CD1c-positive myeloid dendritic cell (primary cell): ENCODE data around the gene RPS25.
"Not testable (repeated sequence)": the region's sequence is repeated elsewhere in the genome, so short reads cannot be mapped to it uniquely, and the experiment has no call there.

Experiments used
- DNase-seq: peaks from one replicate; pipeline ENCODE4 v3.0.0-alpha.2; 2016; ENCODE audit errors: extremely low spot score

The RPS25 gene

GRCh38 chr11:119018074-119018938 lies at the start of gene RPS25, which contains the start of gene TRAPPC4:
Gene RPS25, minus strand, starts transcription at chr11:119018343. Its CDS starts 59 bp downstream, at chr11:119018284.
Gene TRAPPC4, plus strand, starts transcription at chr11:119018766. Its CDS starts 30 bp downstream, at chr11:119018796.
- DNase-seq = peak; percentile 98

DNA sequence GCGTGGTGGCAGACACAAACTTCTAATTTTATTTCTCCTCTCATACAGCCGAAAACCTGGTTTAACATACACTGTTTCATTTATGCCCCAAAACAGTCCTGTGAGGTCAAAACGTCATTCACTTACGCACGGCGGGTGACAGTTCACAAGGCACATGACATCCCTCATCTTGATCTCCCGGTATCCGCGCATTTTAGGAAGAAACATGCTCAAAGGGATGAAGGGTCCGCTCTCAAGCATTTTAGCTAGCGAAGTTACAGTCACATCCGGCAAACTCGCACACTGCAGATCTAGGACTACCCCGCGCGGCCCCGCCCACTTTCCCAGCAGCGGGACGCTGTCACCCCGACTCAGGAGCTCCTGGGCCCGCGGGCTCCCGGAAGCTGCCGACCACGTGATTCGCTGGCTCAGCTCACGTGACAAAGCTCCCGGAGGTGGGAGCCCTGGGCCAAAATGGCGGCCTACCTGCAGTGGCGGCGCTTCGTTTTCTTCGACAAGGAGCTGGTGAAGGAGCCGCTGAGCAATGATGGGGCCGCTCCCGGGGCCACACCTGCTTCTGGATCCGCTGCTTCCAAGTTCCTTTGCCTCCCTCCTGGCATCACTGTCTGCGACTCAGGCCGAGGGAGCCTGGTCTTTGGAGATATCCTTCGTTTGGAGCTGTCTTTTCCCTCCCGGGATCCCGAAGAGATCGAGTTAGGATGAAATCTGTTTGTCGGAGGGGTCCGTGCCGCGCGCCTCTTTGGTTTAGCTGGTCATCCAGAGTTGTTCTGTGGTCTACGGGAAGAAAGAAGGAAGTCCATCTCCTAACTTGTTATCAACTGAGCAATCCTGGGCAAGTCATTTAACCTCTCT lies 49.5 kb upstream of the RPS25 start, which contains the start of gene VPS11:
VPS11 (plus strand) TSS at position 448 of the 852 bp plus-strand sequence; CDS start at position 454, 6 bp downstream.
- DNase-seq = peak; percentile 98

DNA sequence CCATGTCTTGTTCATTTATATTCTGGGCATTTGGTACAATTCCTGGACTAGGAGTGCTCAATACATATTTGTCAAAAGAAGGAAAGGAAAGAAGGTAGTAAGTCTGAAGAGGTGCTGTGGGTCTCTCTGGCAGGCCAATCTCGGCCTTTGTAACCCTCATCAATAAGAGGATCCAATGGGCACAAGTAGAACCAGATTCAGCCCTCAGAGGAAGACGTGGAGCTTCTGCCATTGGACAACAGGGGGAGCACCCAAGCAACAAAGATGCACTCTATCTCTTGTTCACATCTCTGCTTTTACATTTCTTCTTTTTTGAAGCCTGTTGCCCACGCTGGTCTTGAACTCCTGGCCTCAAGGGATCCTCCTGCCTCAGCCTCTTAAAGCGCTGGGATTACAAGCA lies 47.2 kb upstream of the RPS25 start:
- DNase-seq = peak; percentile 48

GRCh38 chr11:119062779-119063178 lies 44.6 kb upstream of the RPS25 start:
- no peak for DNase-seq

DNA sequence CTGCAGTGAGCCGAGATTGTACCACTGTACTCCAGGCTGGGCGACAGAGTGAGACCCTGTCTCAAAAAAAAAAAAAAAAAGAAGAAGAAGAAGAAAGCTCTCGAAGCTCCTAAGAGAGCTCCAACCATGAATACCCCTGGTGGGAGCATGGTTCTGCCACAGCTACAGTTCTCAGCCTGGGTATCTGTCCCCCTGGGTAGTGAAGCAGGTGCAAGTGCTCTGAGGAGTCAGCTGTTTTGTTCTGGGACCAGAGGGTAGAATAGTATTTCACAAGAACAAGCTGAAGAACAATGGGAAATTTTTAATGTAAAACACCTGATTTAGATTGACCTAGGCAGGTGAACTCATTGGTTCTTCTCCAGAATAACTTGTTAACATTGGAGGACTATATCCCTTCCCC lies 43.1 kb upstream of the RPS25 start:
- DNase-seq = no peak

GRCh38 chr11:119059128-119059527 lies 41.0 kb upstream of the RPS25 start:
- not testable (repeated sequence) for DNase-seq

DNA sequence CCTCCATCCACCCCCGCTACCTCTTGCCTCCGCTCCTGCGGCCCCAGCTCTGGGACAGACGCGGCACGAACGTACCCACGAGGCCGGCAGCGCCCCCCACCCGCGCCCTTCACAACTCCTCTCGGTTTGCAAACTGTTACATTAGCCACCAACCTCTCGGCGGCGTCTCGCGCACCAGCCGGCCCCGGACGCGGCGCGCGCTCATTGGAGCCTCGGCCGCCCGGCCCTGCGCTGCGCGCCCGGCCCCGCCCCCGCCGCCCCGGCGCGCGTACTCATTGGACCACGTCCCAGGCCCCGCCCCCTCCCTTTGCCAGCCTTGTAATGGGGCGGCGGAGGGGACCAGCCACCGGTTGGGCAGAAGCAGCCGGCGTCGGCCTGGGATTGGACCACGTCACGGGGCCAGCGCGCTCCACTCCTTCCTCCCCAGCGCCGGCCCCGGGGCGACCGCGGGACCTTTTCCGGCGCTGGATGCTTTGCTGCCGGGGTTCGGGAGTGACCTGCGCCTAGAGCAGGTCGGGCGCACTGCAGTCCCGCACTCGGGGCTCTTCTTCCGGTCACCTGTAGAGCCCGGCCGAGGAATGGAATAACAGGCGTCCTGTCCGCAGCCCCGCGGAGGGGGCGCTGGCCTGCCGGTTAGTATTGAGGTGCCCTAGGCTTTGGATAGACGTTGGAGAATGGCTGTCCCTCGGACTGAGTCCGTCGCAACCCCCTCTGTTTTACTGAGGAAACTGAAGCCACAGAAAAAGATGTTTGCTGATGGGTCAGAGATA lies 39.0 kb upstream of the RPS25 start, which contains the start of gene HYOU1:
HYOU1 (minus strand) TSS at position 206 of the 770 bp plus-strand sequence. CDS start 1,045 bp downstream, outside the sequence.
- DNase-seq = peak; percentile 99

GRCh38 chr11:119056421-119056999 lies 38.4 kb upstream of the RPS25 start:
- no peak for DNase-seq

- DNase-seq = peak; percentile 18
Measured at GRCh38 chr11:119055901-119056300, 37.8 kb upstream of the RPS25 start.

DNA sequence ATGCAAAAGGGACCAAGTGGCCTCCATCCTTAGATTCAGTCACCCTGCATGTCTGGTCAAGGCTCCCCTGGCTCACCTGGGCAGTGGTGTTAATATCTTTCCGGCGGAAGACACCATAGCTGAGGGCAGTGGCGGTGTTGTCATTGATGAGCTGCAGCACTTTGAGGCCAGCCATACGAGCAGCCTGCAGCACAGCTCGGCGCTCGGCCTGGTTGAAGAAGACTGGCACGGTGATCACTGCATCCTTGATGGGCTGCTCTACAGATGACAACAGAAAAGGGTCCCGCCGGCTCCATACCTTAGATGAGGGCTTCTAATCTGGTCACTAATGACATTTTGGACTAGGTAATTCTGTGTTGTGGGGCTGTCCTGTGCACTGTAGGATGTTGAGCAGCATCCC lies 36.3 kb upstream of the RPS25 start:
- DNase-seq = no peak

- no peak for DNase-seq
Measured at GRCh38 chr11:119052163-119052814, 34.1 kb upstream of the RPS25 start.

- no peak for DNase-seq
Measured at GRCh38 chr11:119051440-119052162, 33.5 kb upstream of the RPS25 start.

DNA sequence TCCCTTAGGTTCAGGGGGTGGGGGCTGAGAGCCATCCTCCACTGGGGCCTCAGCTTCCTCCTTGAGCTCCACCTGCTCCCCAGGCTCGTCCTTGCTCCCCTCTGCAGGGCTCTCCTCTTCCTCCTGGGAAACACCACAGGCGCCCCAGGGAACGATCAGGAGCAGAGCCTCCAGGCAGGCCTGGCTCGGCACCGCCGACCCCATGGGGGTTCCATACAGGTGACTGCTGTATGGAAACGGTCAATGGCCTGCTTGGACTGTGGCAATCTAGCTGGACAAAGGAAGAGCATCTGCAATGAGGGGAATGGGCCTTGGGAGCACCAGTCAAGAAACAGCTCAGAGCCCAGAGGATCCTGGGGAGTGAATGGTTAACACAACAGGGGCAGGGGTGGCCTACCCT lies 30.9 kb upstream of the RPS25 start:
- no peak for DNase-seq

DNA sequence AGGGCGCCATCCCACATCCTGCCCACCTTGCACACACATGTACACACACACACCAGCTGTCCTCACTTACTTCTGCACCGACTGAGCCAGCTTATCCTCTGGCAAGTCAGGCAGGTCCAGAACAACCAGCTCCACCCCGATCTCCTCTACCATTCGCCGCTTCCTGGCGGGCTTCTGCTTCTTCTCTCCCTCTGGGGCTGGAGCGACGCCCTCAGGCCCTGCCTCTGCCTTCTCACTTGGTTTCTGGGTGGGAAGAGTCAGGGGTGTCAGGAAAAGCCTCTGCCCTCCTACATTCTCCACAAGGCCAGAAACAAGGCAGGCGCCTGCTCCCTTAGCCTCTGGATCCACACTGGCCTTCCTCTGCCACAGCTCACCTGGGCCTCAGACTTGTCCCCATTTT lies 30.5 kb upstream of the RPS25 start:
- DNase-seq = no peak

- no peak for DNase-seq
Measured at GRCh38 chr11:119047205-119047604, 29.1 kb upstream of the RPS25 start.

DNA sequence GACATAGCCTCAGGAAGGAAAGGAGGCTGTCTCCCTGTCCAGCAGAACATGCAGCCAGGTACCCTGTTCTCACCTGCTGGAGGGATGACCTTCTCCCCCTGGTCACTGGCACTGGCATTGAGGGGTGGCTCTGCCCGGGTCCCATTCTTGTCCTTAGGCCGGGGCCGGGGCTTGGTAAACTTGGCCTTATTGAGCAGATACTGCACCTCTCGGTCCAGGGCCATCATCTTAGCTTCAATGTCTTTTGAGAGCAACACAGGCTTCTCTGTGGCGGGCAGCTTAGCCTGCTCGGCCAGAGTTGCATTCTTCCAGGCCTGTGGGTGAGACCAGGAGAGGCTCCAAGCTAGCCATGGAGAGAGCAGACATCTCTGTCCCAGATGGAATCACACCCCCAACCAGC lies 28.3 kb upstream of the RPS25 start:
- DNase-seq = no peak

DNA sequence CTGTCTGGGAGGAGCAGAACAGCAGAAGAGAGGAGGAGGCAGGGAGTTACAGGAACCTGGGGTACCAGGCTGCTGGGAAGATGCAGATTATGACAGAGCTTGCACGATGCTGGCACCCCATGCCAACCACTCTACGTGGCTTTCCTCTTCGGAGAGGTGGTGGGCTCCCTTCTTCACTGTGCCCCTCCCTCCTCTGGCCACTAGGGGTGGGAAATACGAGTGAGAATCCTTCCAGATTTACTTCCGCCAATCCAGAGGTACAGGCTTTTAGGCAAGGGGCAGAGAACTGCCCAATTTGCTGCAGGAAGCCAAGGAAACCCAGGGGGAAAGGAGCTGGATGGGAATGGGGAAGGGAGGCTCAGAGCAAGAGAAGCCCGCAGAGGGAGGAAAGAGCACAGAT lies 26.6 kb upstream of the RPS25 start:
- no peak for DNase-seq

- no peak for DNase-seq
Measured at GRCh38 chr11:119042927-119043326, 24.8 kb upstream of the RPS25 start.

- DNase-seq = no peak
Measured at GRCh38 chr11:119041821-119042514, 23.8 kb upstream of the RPS25 start.
